SK-N-SH (cell line): Measurements from ENCODE around the gene PLCB1. TPM values are rescaled to one million over a fixed set of nuclear protein-coding genes. Genes with fewer than 3 reads are reported as not detected.

Source experiments
- CTCF ChIA-PET: fragments of 300-600, 350-600 bp; formaldehyde crosslinking; extraction: SDS; loops from one replicate; lab custom pipeline; 2021; lab: Yijun Ruan, JAX
- POLR2A ChIA-PET: fragments of 350-600 bp; sonication (Branson Sonifier 250); formaldehyde crosslinking; extraction: SDS; loops from one replicate; lab custom pipeline; 2020; ENCODE audit warnings: antibody characterized with exemption, inconsistent platforms; lab: Yijun Ruan, JAX
- DNase-seq: peaks from one replicate; pipeline ENCODE4 v3.0.0; 2012
- H2AFZ ChIP-seq: fragments of 200-600 bp; sonication (generic); 2 replicates; pipeline ENCODE4 v1.8.1; 2016; ENCODE audit warnings: antibody characterized with exemption, mild to moderate bottlenecking, low read depth
- H3F3A ChIP-seq: fragments of 200-600 bp; sonication (generic); replicated peaks from 2 replicates; pipeline ENCODE3; 2016; ENCODE audit warnings: antibody characterized with exemption, mild to moderate bottlenecking; ENCODE audit not compliant: insufficient read depth
- H3K27ac ChIP-seq, 2 experiments: fragments of 200-500 bp in 1 of 2; fragments of 200-600 bp in 1 of 2; sonication (Bioruptor generic) in 1 of 2; sonication (generic), shearing (Covaris generic) in 1 of 2; 2 replicates each; pipeline versions ENCODE4 v1.5.1 to v1.6.1; 2014 to 2016; ENCODE audit warnings: low read depth in 2 of 2, inconsistent platforms in 1 of 2, low read length in 1 of 2, mild to moderate bottlenecking in 1 of 2, mixed read lengths in 1 of 2
- H3K27me3 ChIP-seq: fragments of 200-600 bp; sonication (generic), shearing (Covaris generic); 2 replicates; pipeline ENCODE4 v1.6.1; 2016; ENCODE audit warnings: mixed run types; ENCODE audit not compliant: insufficient read depth
- H3K36me3 ChIP-seq, 2 experiments: fragments of 200-500 bp in 1 of 2; fragments of 200-600 bp in 1 of 2; sonication (Bioruptor generic) in 1 of 2; sonication (generic) in 1 of 2; replicated peaks in 1 of 2; 2 replicates each; pipeline versions ENCODE3 to v1.5.1; 2014 to 2016; ENCODE audit warnings: low read length in 1 of 2, mild to moderate bottlenecking in 1 of 2; ENCODE audit not compliant: insufficient read depth in 2 of 2, control insufficient read depth in 1 of 2
- H3K4me1 ChIP-seq, 2 experiments: fragments of 200-500 bp in 1 of 2; fragments of 200-600 bp in 1 of 2; sonication (Bioruptor generic) in 1 of 2; sonication (generic), shearing (Covaris generic) in 1 of 2; 2 replicates each; pipeline versions ENCODE4 v1.5.1 to v1.6.1; 2014 to 2016; ENCODE audit warnings: low read depth in 1 of 2, low read length in 1 of 2, mixed run types in 1 of 2; ENCODE audit not compliant: insufficient read depth in 2 of 2, control insufficient read depth in 1 of 2
- H3K4me2 ChIP-seq: fragments of 200-600 bp; sonication (generic), shearing (Covaris generic); 2 replicates; pipeline ENCODE4 v1.6.1; 2017; ENCODE audit warnings: mixed run types
- H3K4me3 ChIP-seq, 2 experiments: fragments of 200-500 bp in 1 of 2; fragments of 200-600 bp in 1 of 2; sonication (Bioruptor generic) in 1 of 2; sonication (generic), shearing (Covaris generic) in 1 of 2; 2 replicates each; pipeline versions ENCODE4 v1.5.1 to v1.8.1; 2014 to 2016; ENCODE audit warnings: low read depth in 2 of 2, inconsistent platforms in 1 of 2, low read length in 1 of 2, mild to moderate bottlenecking in 1 of 2, mixed read lengths in 1 of 2, moderate library complexity in 1 of 2
- H3K79me2 ChIP-seq: fragments of 200-600 bp; sonication (generic); 2 replicates; pipeline ENCODE4 v1.8.1; 2017; ENCODE audit warnings: mild to moderate bottlenecking; ENCODE audit not compliant: insufficient read depth
- H3K9ac ChIP-seq: fragments of 200-600 bp; sonication (generic); 2 replicates; pipeline ENCODE4 v1.6.1; 2017; ENCODE audit warnings: mixed run types
- H3K9me2 ChIP-seq: fragments of 200-600 bp; sonication (generic); 2 replicates; pipeline ENCODE4 v1.6.1; 2017; ENCODE audit warnings: mixed run types
- H3K9me3 ChIP-seq: fragments of 200-600 bp; sonication (generic); 2 replicates; pipeline ENCODE4 v1.6.1; 2017; ENCODE audit warnings: mixed run types, mild to moderate bottlenecking, moderate library complexity
- H4K20me1 ChIP-seq: fragments of 200-600 bp; sonication (generic); 2 replicates; pipeline ENCODE4 v1.6.1; 2017; ENCODE audit warnings: mild to moderate bottlenecking, mixed run types; ENCODE audit not compliant: insufficient read depth
- ELF1 ChIP-seq: IDR thresholded peaks from 2 replicates; pipeline ENCODE4 v1.4.0; 2012
- EP300 ChIP-seq, 2 experiments: IDR thresholded peaks; 2 replicates each; pipeline versions ENCODE4 v1.4.0 to v1.6.1; 2012; ENCODE audit warnings: borderline replicate concordance in 1 of 2, low read depth in 1 of 2, low read length in 1 of 2
- EZH2phosphoT487 ChIP-seq: fragments of 200-600 bp; sonication (generic); IDR thresholded peaks from 2 replicates; pipeline ENCODE4 v1.6.1; 2017; ENCODE audit warnings: low read depth, mixed run types, mild to moderate bottlenecking, antibody characterized with exemption, moderate library complexity, borderline replicate concordance
- FOXJ3 ChIP-seq: sonication (generic); formaldehyde crosslinking; IDR thresholded peaks from 2 replicates; pipeline ENCODE4 v1.5.1; 2020; ENCODE audit warnings: mild to moderate bottlenecking, missing genetic modification reagents
- GABPA ChIP-seq: IDR thresholded peaks from 2 replicates; pipeline ENCODE4 v1.4.0; 2012; ENCODE audit warnings: low read depth, mild to moderate bottlenecking
- GATA2 ChIP-seq: sonication (generic); formaldehyde crosslinking; IDR thresholded peaks from 2 replicates; pipeline ENCODE4 v1.5.0; 2020; ENCODE audit warnings: mild to moderate bottlenecking, missing genetic modification reagents
- JUND ChIP-seq: IDR thresholded peaks from 2 replicates; pipeline ENCODE4 v1.4.0; 2012
- MEF2A ChIP-seq: IDR thresholded peaks from 2 replicates; pipeline ENCODE4 v1.4.0; 2012; ENCODE audit warnings: low read depth, borderline replicate concordance
- NRF1 ChIP-seq: IDR thresholded peaks from 2 replicates; pipeline ENCODE4 v1.6.1; 2012; ENCODE audit warnings: low read depth, mild to moderate bottlenecking, low read length
- POLR2AphosphoS5 ChIP-seq: IDR thresholded peaks from 2 replicates; pipeline ENCODE4 v1.6.1; 2012; ENCODE audit warnings: low read depth, low read length
- RAD21 ChIP-seq: IDR thresholded peaks from 2 replicates; pipeline ENCODE4 v1.6.1; 2012; ENCODE audit warnings: mild to moderate bottlenecking, low read length
- RCOR1 ChIP-seq: fragments of 150-350 bp; IDR thresholded peaks from 2 replicates; pipeline ENCODE4 v1.6.1; 2017; ENCODE audit warnings: antibody characterized with exemption, low read length
- REST ChIP-seq: IDR thresholded peaks from 2 replicates; pipeline ENCODE4 v1.6.1; 2012; ENCODE audit warnings: mild to moderate bottlenecking, low read depth, low read length, moderate library complexity
- SMC3 ChIP-seq: IDR thresholded peaks from 2 replicates; pipeline ENCODE4 v1.6.1; 2012; ENCODE audit warnings: low read depth, low read length, improper control_type of control experiment
- TAF1 ChIP-seq: IDR thresholded peaks from 2 replicates; pipeline ENCODE4 v1.6.1; 2012; ENCODE audit warnings: low read depth, mild to moderate bottlenecking, low read length, moderate library complexity, borderline replicate concordance
- TCF12 ChIP-seq: IDR thresholded peaks from 2 replicates; pipeline ENCODE4 v1.4.0; 2012
- USF1 ChIP-seq: IDR thresholded peaks from 2 replicates; pipeline ENCODE4 v1.4.0; 2012; ENCODE audit warnings: low read depth, borderline replicate concordance
- USF2 ChIP-seq: fragments of 150-350 bp; IDR thresholded peaks from 2 replicates; pipeline ENCODE4 v1.6.1; 2017; ENCODE audit warnings: antibody characterized with exemption, low read length, low read depth, borderline replicate concordance
- YY1 ChIP-seq: IDR thresholded peaks from 2 replicates; pipeline ENCODE4 v1.4.0; 2012; ENCODE audit warnings: low read depth, mild to moderate bottlenecking
- ZBTB33 ChIP-seq: IDR thresholded peaks from 2 replicates; pipeline ENCODE4 v1.4.0; 2012; ENCODE audit warnings: low read depth, borderline replicate concordance
- WGBS: methylation state at CpG from one replicate; pipeline ENCODE4 v1.1.6; 2017; ENCODE audit warnings: low lambda C conversion rate; 5-methylcytosine and 5-hydroxymethylcytosine counted together
- polyA plus RNA-seq, 3 experiments: library from polyadenylated mRNA; depleted of rRNA; stranded (reverse); fragments of >200 nt; gene quantifications; 2 replicates each; pipeline ENCODE4 v1.2.3, GENCODE V29; 2012

PLCB1 gene
- polyA plus RNA-seq, 1 of the 3 experiments (the other 2 are of a cell fraction), result 10.5 TPM

- H3K9ac ChIP-seq, result no peak overlapping the region
- no peak overlapping the region for H2AFZ ChIP-seq
- H3K27me3 ChIP-seq, result no peaks in the 10 kb centered on the region
- H3K4me2 ChIP-seq, result no peak overlapping the region
- peaks cover 21% of the 10 kb centered on the region for H3F3A ChIP-seq
- H3K27ac ChIP-seq, result no peak overlapping the region
- no peak overlapping the region for H3K4me3 ChIP-seq
- H3K9me3 ChIP-seq, result no peaks in the 10 kb centered on the region
- WGBS, result 88% methylated on average over 8 of the region's 8 CpGs
- no peaks in the 10 kb centered on the region for H3K36me3 ChIP-seq
- peaks cover 7% of the 10 kb centered on the region; the same call in 1 of the 2 replicates for H4K20me1 ChIP-seq
- H3K4me1 ChIP-seq, result peaks cover 0 to 8% of the 10 kb centered on the region in 2 experiments; a peak in 2 of 4 replicates
- ChIA-PET CTCF (no interaction called here), POLR2A (no interaction called here)
- peaks cover 11% of the 10 kb centered on the region for H3K79me2 ChIP-seq
- TF ChIP-seq EZH2phosphoT487 (no peak), TAF1 (no peak), POLR2AphosphoS5 (no peak), EP300 (IDR thresholded peaks at IDR 0.05; ENCODE audit: borderline replicate concordance in 1 of 2, low read depth in 1 of 2, low read length in 1 of 2) (no peak), GATA2 (no peak), RAD21 (no peak), RCOR1 (no peak), USF1 (no peak)
- DNase-seq, result no peak
- no peaks in the 10 kb centered on the region for H3K9me2 ChIP-seq
These were observed 232.1 kb downstream of the PLCB1 start for GRCh38 chr20:8363970-8364733.

- Histone ChIP-seq H3K4me3 (no peak overlapping the region), H2AFZ (no peak overlapping the region), H3K4me1 (peaks cover 0 to 8% of the 10 kb centered on the region in 2 experiments; a peak in 2 of 4 replicates), H3K27ac (no peak overlapping the region), H3K27me3 (no peaks in the 10 kb centered on the region), H4K20me1 (peaks cover 7% of the 10 kb centered on the region; the same call in 1 of the 2 replicates), H3F3A (peaks cover 21% of the 10 kb centered on the region), H3K9me3 (no peaks in the 10 kb centered on the region), H3K36me3 (no peaks in the 10 kb centered on the region), H3K79me2 (peaks cover 11% of the 10 kb centered on the region), H3K9me2 (no peaks in the 10 kb centered on the region), H3K9ac (no peak overlapping the region), H3K4me2 (no peak overlapping the region)
- ChIA-PET POLR2A (no interaction called here), CTCF (no interaction called here)
- DNase-seq, result no peak
- 77% methylated on average over 1 of the region's 1 CpG for WGBS
- TF ChIP-seq ZBTB33, result no peak
- no peak for TF ChIP-seq REST
- TF ChIP-seq ELF1, result no peak
- TF ChIP-seq NRF1, result no peak
- TF ChIP-seq TCF12, result no peak
- TF ChIP-seq GABPA, result no peak
- no peak for TF ChIP-seq MEF2A
- no peak for TF ChIP-seq USF1
- TF ChIP-seq YY1, result no peak
- TF ChIP-seq USF2, result no peak
- no peak for TF ChIP-seq SMC3
- TF ChIP-seq FOXJ3 (CRISPR knock-in tag), result no peak
- no peak for TF ChIP-seq JUND
These were observed 232.6 kb downstream of the PLCB1 start for GRCh38 chr20:8364734-8365078.
